ENCODE results near the gene AOX1.
"Not testable (repeated sequence)": the region's sequence is repeated elsewhere in the genome, so short reads cannot be mapped to it uniquely, and the experiment has no call there.

Gene AOX1

GRCh38 chr2:200628461-200628860 is 42.6 kb downstream of the AOX1 start:
- DNase-seq (ENCODE audit: low spot score) = not testable (repeated sequence)

- DNase-seq (ENCODE audit: low spot score) = no peak
Measured at GRCh38 chr2:200631287-200631686, 45.5 kb downstream of the AOX1 start.

DNA sequence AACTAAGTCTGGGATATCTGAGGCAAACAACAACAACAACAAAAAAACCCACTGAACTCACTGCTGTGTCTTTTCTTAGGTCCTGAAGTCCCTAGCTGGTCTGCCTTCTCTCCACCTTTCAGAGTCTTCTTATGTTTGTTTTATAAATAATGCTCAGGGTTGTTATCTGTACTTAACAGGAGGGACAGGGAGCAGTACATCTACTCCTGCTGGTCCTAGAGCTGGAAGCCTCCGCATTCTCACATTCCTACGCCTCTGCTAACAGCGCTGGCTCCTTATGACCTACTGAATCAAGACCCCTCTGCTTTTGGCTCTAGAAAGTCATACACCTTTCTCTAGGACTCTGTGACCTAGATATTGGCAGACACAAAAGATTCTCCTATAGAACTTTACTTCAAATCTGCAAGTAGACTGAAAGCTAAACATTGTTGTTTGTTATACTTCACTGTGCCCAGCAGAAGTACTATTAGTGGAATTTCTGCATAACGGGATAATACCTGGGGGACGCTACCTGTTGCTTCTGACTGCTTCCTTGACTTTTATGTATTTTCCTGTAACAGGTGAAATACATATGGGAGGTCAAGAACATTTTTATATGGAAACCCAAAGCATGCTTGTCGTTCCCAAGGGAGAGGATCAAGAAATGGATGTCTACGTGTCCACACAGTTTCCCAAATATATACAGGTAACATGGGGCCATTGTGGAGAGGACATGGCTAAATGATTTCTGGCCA is 48.6 kb downstream of the AOX1 start:
- DNase-seq (ENCODE audit: low spot score) = no peak

DNA sequence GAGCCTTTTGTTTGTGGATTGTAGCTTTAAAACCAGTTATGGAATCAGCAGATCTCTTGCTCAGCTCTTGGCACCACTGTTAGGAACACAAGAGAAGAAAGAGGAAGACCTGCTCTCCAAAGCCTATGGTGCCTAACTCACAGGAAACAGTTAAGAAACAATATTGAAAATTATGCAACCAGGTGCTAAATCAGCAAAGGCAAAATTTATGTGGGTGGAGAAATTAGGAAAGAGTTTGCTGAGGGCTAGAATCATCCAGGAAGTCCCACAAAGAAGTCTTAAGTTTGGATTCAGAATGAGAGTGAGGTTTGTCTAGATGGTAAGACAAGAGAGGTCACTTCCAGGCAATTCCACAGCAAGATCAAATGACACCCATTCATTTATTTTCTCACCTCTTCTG is 49.4 kb downstream of the AOX1 start:
- no peak for DNase-seq (ENCODE audit: low spot score)

DNA sequence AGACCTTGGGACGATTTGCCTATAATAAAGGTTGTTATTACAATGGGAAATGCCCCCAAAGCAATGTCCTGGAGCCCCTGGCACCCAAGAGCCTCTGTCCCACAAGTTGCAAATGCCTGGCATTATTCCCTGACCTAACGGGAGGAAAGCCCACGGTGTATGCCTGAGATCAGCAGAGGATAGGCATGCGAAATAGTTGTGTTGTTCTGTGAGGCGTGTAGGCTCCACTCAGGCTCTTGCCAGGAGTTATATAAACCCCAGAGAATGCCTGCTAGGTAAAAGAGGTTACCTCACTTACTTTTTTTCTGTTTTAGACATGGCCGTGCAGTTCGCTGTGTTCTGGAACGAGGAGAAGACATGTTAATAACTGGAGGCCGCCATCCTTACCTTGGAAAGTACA is 52.1 kb downstream of the AOX1 start:
- DNase-seq (ENCODE audit: low spot score) = no peak

DNA sequence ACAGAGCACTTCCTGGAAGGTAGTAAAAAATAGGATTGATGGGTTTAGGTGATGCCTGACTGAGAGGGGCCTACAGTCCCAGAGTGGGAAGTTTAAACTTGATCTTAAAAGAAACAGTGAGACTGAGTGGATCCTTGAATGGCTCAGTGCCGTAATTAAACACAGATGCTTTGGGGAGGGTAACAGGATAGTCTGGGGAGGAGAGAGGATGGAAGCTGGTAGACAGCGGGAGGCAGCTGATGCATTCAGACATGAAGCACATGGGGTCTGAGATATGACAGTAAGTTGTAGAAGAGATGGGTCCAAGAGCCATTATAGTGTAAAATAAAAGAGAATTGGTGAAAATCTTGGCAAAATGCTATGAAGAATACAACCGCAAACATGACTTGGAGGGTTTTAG is 54.4 kb downstream of the AOX1 start:
- DNase-seq (ENCODE audit: low spot score) = no peak

- DNase-seq (ENCODE audit: low spot score) = no peak
Measured at GRCh38 chr2:200640901-200641300, 55.1 kb downstream of the AOX1 start.

DNA sequence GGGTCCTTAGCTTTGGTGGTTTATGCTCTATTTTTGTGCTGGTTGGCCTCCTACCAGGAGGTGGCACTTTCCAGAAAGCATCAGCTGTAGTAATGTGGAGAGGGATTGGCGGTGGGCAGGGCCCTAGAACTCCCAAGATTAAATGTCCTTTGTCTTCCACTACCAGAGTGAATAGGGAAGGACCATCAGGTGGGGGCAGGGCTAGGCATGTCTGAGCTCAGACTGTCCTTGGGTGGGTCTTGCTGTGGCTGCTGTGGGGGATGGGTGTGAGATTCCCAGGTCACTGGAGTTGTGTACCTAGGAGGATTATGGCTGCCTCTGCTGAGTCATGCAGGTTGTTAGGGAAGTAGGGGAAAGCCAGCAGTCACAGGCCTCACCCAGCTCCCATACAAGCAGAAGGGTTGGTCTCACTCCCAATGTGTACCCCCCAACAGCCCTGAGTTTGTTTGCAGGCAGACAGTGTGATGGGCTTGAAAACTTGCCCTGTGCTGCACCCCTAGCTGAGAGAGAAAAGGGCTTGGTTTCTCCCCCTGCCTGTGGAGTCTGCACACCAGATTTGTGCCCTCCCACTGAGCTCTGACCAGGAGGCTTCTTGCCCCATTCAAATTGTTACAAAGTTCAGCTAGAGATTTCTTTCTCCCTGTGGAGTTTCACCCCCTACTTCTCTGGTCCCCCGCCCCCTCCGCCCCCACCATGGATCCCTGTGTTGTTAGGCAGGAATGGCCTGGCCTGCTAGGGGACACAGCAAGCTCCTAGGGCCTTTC is 62.9 kb downstream of the AOX1 start:
- not testable (repeated sequence) for DNase-seq (ENCODE audit: low spot score)

GRCh38 chr2:200649724-200650123 is 63.9 kb downstream of the AOX1 start:
- DNase-seq (ENCODE audit: low spot score) = no peak

DNA sequence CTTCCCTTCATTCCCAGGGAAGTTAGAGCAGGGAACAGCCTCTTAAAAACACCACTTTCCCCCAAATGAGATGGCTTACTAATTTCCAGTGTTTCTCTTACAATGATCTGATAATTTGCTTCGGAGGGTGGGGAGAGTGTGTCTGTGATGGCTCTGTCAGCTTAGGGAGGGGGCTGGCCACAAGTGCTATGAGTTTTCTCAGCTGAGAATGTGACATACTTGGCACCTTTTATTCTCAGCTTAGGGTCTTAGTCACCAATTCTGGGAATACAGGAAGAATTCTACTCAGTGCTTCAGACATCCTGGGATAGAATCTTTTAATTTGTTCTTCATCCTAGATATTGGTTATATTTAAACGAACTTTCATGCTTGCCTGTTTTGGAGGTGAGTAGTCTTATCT is 64.4 kb downstream of the AOX1 start:
- DNase-seq (ENCODE audit: low spot score) = no peak

DNA sequence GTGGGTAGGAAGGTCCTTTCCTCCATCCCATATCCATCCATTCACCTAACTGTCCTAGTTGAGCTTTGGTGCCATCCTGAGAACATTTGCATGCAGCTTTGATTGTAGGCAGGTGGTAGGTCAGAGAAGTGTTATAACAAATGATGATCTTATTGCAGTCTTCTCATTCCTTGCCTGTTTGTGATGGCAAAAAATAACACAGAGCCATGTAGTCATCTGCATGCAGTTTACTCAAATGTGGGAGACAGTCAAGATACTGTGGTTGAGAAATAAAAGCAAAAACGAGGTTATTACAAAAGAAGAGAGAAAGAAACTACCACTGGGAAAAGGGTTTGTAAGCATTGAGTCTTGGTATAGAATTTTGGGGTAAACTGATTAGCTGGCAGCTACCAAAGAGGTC is 66.3 kb downstream of the AOX1 start:
- DNase-seq (ENCODE audit: low spot score) = no peak

DNA sequence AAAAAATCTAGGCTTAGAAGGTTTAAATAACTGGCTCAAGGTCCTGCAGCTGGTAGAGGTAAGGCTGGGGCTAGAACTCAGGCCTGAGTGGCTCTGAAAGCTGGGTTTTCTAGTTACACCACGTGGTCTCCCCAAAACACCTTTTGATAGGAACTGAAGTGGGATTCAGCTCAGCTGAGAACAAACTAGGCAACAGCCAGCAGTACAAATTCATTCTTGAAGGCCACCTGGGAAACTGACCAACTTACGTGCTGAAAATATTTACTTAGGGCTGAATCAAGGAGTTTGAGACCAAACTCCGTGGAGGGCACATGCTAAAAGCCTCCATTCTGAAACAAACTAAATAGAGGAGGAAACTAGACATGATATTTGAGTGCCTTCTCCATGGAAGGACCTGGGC is 67.2 kb downstream of the AOX1 start:
- DNase-seq (ENCODE audit: low spot score) = no peak

- no peak for DNase-seq (ENCODE audit: low spot score)
Measured at GRCh38 chr2:200654823-200655222, 69.0 kb downstream of the AOX1 start.

- no peak for DNase-seq (ENCODE audit: low spot score)
Measured at GRCh38 chr2:200655918-200656580, 70.2 kb downstream of the AOX1 start.

DNA sequence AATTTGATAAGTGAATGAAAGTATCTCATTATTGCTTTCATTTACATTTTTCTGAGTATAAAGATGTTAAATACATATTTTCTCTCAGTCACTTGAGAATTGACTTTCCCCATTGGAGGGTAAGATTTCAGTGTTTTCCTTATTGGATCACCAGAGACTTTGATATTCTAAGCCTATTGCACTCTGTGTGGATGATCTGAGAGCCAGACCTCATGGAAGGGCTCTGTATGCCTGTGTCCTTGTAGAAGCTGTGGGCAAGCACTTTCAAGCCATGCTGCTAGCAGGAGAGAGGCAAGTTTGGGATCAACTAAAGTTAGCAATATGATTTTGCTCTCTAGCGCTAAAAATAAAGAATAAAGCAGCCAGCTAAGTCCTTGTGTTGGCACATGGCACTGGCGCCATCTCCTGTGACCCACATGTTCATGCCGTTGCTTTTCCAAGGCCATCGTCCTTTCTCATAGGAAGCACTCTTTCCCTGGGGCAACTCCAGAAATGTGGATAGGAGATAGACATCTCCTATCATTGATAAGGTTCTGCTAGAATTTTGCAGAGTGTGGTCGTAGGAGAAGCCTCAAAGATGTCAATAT is 72.6 kb downstream of the AOX1 start:
- DNase-seq (ENCODE audit: low spot score) = no peak

- no peak for DNase-seq (ENCODE audit: low spot score)
Measured at GRCh38 chr2:200659410-200659809, 73.6 kb downstream of the AOX1 start.

GRCh38 chr2:200661477-200661876 is 75.7 kb downstream of the AOX1 start:
- DNase-seq (ENCODE audit: low spot score) = no peak

DNA sequence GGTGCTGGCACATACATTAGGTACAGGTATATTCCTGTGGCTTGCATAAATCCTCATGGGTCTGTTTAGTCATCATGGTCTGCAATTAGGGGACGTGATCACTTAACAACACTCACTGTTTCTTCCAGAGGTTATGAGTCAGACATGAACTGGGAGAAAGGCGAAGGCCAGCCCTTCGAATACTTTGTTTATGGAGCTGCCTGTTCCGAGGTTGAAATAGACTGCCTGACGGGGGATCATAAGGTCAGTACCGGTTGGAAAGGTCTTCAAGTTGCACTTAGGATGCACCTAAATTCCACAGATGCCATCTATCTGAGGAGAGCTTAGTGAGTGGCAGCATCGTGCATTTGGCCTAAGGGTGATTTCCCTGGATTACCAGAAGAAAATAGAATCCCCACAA is 76.9 kb downstream of the AOX1 start:
- DNase-seq (ENCODE audit: low spot score) = no peak

- no peak for DNase-seq (ENCODE audit: low spot score)
Measured at GRCh38 chr2:200664770-200665494, 79.1 kb downstream of the AOX1 start.

- no peak for DNase-seq (ENCODE audit: low spot score)
Measured at GRCh38 chr2:200665626-200666453, 80.0 kb downstream of the AOX1 start.

DNA sequence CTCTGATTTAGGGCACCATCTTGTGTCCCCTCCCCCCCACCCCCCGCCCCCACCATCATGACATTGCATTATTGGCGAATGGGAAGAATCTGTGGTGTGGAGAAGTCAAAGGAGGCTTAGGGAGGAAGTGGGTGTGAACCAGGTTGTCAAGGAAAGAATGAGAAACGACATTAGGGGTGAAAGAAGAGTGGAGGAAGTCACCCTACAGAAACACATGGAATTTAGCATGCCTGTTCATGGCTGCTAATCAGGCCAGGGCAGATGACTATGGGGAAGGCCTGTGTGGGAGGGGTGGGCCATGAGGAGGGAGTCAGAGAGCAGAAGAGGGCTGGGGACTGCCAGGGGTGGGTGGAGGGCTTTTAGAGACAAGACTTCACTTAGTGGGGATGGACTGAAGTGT is 81.6 kb downstream of the AOX1 start:
- DNase-seq (ENCODE audit: low spot score) = no peak
